MM.1S (cell line): Measurements from ENCODE around the gene ZC3H15.

ENCODE experiments used
- EZH2 ChIP-seq: fragments of 300-600 bp; sonication (generic); optimal IDR thresholded peaks from 2 replicates; pipeline ENCODE3; 2017; ENCODE audit warnings: low read depth, mild to moderate bottlenecking, antibody characterized with exemption, low read length, mixed read lengths
- TF ChIP-seq, protein P1 (sequence below): fragments of 300-600 bp; sonication (generic); IDR thresholded peaks from 2 replicates; pipeline ENCODE4 v1.5.1; 2016; ENCODE audit warnings: antibody characterized with exemption, low read length, mixed read lengths

DNA sequence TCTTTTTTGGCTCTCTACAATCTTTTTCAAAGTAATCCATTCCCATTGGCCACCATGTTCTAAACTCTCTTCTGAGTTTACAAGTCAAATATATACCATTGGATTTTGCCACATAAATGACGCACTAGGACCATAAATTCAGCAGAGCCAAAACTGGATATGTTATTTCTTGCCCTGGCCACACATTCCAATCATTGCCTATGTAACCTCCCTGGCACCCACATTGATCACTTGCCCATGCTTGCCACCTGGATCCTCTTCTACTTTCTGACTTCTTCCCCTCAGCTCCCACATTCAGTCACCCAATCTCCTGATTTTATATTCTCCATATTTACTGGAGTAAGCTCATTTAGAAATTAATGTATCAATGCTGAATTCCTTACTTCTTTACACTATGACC is 5.1 kb upstream of the ZC3H15 start:
- TF ChIP-seq, protein P1, sequence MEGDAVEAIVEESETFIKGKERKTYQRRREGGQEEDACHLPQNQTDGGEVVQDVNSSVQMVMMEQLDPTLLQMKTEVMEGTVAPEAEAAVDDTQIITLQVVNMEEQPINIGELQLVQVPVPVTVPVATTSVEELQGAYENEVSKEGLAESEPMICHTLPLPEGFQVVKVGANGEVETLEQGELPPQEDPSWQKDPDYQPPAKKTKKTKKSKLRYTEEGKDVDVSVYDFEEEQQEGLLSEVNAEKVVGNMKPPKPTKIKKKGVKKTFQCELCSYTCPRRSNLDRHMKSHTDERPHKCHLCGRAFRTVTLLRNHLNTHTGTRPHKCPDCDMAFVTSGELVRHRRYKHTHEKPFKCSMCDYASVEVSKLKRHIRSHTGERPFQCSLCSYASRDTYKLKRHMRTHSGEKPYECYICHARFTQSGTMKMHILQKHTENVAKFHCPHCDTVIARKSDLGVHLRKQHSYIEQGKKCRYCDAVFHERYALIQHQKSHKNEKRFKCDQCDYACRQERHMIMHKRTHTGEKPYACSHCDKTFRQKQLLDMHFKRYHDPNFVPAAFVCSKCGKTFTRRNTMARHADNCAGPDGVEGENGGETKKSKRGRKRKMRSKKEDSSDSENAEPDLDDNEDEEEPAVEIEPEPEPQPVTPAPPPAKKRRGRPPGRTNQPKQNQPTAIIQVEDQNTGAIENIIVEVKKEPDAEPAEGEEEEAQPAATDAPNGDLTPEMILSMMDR = no peak
- TF ChIP-seq EZH2 = no peak
